ENCODE measurements around the gene CIITA.
"Not testable (repeated sequence)": the region's sequence is repeated elsewhere in the genome, so short reads cannot be mapped to it uniquely, and the experiment has no call there.

The CIITA gene

DNA sequence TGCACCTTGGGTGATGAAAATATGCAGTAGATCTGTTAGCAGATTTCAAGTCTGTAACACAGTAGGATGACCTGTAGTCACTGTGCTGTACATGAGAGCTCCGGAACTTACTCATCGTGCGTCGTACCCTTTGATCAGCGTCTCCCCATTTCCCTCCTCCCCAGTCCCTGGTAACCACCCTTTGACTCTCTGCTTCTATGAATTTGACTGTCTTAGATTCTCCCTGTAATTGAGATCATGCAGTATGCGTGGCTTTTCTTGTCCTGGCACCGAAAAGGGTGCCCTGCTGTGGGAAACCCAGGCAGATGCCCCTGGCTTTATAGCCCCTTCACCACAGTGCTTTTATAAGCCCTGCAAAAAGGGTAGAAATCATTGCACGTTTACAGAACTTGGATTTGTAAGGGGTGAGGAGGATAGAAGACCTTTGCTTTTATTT lies 87.9 kb downstream of the CIITA start:
- DNase-seq = peak; percentile 44

- DNase-seq = no peak
Observed at GRCh38 chr16:10965440-10966061, 88.5 kb downstream of the CIITA start.

DNA sequence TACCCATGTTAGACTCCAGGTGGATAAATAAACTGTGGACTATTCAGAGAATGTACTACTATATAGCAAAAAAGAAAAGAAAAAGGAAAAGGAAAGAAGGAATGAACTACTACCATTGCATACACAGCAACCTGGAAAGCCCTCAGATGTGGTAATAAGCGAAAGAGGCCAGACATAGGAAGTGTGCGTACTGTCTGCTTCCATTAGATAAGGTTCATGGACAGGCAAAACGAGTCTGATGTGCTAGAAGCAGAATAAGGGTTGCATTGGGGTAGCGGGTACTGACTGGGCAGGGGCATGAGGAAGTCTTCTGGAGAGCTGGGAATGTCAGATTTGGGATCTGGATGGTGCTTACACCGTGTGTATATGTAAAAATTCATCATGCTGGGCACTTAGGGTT lies 89.1 kb downstream of the CIITA start:
- DNase-seq = no peak

DNA sequence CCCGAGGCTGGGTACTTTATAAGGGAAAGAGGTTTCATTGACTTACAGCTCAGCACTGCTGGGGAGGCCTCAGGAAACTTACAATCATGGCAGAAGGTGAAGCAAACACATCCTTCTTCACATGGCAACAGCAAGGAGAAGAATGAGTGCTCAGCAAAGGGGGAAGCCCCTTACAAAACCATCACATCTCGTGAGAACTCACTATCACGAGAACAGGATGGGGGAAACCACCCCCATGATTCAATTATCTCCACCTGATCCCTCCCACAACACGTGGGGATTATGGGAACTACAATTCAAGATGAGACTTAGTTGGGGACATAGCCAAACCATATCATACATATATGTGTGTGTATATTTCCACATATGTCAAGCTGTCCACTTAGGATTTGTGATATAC lies 89.6 kb downstream of the CIITA start:
- DNase-seq = not testable (repeated sequence)

DNA sequence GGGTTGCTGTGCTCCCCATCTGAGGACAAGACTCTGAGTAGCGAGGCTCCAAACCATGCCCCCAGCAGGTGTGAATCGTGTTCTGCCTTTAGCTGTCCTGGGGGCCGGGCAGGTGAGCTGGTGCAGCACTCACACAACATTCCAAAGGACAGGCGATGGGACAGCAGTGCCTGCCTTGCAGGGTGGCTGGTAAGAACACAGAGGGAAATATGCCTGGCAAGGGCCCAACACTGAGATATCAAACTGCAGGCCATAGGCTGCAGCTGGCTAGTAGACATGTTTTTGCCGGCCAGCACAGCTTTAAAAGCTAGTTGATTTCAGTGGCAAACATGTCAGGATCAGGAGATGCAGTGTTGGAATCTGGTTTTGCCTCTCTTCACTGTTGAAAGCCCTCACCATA lies 91.0 kb downstream of the CIITA start:
- no peak for DNase-seq

- no peak for DNase-seq
Observed at GRCh38 chr16:10968498-10968897, 91.5 kb downstream of the CIITA start.

GRCh38 chr16:10969615-10970014 lies 92.6 kb downstream of the CIITA start:
- DNase-seq = no peak

GRCh38 chr16:10970065-10970464 lies 93.1 kb downstream of the CIITA start:
- no peak for DNase-seq

DNA sequence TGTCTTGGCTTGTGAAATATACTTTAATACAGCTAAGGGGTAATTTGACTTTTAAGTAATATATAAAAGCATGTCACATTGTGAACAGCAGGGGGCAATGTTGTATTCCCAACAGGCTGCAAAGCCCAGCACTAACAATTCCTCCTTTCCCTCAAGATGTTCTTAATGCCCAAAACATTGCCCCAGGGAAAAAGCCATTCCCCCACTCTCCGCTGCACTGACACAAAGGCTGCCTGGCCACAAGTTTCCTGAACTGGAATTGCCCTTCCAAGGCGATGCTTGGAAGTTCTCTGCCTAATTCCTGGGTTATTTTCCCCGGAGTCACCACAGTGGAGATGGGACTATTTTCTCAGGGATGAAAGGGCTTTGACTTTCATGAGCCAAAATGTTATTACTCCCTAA lies 94.6 kb downstream of the CIITA start:
- no peak for DNase-seq

DNA sequence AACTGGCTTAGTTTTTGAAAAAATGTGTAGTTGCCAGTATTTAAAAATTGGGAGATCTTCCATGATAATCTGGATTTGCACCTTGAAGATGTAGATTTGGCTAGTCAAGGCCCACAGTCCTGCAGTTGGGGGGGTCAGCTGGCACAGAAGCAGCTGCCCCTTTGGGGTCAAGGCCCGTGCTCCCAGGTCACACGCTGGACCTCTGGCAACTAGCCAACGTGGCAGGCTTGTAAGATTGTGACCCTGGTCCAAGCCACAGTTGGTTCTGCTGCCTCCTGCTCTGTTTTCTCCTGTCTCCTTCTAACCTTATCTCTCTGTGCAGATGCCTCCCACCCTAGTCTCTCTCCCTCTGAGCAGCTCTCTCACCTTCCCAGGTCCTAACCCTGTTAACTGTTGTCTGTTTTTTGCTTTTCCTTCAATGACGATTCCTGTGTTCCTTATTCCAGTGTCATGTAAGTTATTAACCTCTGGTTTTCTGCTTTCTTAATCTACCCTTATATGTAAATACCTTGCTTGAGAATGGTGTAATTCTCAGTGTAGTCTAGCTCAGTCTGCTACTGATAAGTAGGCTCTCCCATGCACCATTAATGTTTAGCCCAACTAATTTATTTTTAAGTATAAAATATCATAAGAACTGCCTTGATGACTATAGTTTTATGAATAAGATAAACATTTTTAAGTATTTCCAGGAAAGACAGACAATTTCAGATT lies 95.3 kb downstream of the CIITA start:
- no peak for DNase-seq

- DNase-seq = no peak
Observed at GRCh38 chr16:10972819-10973464, 95.9 kb downstream of the CIITA start.

DNA sequence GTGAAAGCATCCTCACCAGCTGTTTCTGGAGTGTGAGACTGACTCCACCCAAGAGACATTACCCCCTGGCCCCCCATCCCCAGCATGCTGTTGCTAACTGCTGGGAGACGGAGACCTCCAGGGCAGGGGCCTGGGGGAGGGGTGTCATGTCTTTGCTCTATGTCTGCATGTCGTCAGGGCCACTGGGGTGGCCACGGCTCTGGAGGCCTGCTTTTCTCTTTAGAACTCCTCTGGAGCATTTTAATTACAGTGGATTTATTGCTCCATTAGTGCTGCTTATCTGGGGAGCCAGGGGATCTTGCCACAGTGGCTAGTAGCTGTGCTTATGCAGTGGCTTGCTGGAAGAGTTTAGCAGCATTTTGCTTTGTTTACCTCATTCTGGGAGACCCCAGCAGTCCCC lies 99.6 kb downstream of the CIITA start:
- no peak for DNase-seq

DNA sequence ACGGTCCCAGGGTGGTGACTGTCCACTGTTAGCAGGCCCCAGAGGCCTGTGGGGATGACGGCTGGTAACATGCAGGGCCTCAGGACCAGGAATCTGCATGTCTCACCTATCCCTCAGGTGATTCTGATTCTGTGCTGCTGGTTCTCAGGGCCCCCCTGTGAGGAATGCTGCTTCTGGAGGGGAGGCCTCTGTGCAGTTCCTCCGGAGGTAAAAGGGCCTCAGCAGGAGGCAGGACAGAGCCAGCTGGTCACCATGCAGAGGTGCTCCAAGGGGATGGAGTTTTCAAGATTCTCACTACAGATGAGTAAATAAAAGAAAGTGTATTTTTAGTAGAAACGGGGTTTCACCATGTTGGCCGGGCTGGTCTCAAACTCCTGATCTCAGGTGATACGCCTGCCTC lies 101.1 kb downstream of the CIITA start:
- no peak for DNase-seq

- no peak for DNase-seq
Observed at GRCh38 chr16:10978871-10979446, 102.0 kb downstream of the CIITA start.

GRCh38 chr16:10979717-10980601 lies 103.0 kb downstream of the CIITA start:
- DNase-seq = no peak

DNA sequence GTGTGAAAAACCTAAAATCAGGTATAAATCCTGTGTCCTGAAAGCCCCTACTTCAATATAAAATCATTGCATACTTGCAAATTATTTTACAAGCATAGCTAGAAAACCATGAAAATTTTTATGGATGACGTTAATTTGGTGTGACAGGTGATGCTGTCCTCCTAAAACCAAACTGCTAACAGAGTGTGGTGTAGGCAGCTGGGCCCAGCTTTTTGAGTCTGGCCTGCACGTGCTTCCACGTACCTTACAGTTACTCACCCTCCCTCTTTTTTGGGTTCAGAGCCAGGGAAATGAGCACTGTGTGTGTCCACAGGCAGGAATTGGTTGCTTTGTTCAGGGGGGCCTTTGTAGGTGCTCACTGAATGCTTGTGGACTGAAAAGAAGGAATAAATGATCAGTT lies 103.8 kb downstream of the CIITA start:
- DNase-seq = no peak

DNA sequence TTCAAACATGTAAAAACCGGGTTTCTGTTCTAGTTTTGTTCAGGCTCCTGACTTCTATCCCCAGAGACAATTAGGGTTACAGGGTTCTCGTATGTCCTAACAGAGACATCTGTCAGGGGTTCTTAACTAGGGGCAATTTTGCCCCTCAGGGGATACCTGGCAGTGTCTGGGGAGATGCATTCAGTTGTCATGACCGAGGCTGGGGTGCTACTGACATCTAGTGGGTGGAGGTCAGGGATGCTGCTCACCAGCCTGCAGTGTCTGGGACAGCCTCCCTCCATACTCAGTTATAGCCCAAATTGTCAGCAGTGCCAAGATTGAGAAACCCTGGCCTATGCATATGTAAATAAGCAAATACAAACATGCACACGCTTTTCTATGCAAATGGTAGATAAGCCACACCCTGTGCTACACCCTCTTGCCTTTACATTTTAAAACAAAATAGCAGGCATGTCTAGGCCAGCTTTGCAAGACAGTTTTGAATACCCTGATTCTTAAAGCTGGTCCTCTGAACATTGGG lies 104.8 kb downstream of the CIITA start:
- DNase-seq = peak; percentile 27

- DNase-seq = no peak
Observed at GRCh38 chr16:10982465-10983150, 105.6 kb downstream of the CIITA start.

DNA sequence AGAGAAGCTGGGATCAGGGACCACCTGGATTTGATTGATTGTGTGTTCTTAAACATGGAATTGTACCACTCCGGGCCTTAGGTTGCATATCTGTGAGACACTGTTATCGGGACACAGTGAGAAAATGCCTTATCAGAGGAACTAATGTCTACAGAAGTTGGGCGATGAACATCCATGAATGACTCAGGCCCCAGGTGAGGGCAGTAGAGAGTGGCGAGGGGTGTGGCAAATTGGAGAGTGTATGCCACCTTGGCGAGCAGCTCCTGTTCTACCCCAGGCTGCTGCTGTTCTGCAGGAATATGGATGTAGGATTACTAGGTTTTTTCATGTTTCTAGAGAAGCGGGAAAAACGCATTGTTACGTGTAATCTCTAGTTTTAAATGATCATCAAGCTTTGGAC lies 106.2 kb downstream of the CIITA start:
- no peak for DNase-seq

DNA sequence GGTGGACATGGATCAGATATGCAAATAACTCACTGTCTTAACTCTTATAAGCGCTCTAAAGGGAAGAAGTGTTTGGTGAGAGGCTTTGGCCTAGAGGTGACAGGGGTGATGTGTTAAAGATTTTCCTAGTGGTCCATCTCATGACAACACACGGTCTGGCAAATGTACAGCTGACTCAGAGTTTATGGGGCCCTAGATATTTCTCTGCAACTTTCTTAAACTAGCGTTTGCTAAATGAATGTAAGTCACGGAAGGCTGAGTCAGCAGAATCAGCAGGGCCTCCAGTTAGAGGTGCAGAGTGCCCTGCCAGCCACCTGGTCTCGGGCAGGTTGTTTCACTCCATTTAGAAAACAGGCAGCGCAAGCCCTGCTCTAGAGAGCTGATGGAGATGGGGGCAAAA lies 107.5 kb downstream of the CIITA start:
- DNase-seq = no peak

Data from stimulated activated CD4-positive, alpha-beta T cell treated with anti-CD3 and anti-CD28 coated beads, Interleukin-12 subunit alpha, Interleukin-12 subunit beta, amount 100 ng/mL, for 4 hours (primary cell).